ENCODE data around the gene TMEM95. TPM values are rescaled to one million over a fixed set of nuclear protein-coding genes. Genes with fewer than 3 reads are reported as not detected.

The TMEM95 gene
- polyA plus RNA-seq, 1 donor (not counting 4 experiments of a cell fraction or from before 2014, with no cell fraction given) = not detected

DNA sequence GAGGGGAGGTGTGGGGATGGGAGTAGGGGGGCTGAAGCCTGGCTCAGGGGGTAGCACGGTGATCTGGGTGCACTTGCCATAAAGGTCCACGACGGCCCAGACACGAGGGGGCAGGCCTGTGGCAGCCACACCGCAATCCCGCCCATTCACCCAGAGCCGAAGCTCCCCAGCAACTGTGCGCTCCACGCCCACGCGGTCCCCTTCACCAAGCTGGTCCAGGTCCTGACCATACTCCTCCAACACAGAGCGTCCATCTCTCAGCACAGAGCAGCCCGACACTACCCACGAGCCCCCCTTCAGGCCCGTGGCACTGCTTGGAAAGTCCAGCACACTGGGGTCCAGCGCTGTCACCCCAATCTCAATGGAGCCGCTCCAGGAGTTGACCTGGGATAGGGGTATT lies 27.5 kb upstream of the TMEM95 start:
- no peak for DNase-seq (ENCODE audit: low read depth, low spot score)
- H3K36me3 ChIP-seq (ENCODE audit: control insufficient read depth in 2 of 2, extremely low read depth in 1 of 2, insufficient read depth in 2 of 2, low read length in 2 of 2) = peaks cover 30 to 41% of the 10 kb centered on the region in 2 experiments

DNA sequence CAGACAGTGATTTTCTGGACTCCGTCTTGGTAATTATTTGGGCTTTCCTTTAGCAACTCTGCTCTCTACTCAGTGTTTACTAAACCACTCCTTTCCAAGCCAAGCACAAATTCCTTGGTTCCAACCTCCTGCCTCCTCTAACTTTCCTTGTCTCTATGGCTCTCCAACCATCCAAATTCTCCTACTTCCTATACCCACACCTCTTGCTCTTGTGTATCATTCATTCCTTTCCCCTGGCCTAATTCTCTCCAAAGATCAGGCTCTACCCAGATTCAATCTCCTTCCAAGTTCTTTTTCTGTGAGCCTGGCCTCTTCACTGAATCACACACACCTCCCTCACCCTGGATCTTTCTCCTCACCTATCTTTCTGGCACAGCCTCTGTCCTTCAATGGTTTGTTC lies 26.9 kb upstream of the TMEM95 start:
- dilution Hi-C loops (cut with MboI; ENCODE audit: extremely low pct_ligation_motif_present, low sequenced_read_pairs) = no loop called here
- no peak for DNase-seq (ENCODE audit: low read depth, low spot score)
- peak overlapping the region; percentile 91 for H3K9ac ChIP-seq (ENCODE audit: control insufficient read depth, extremely low read depth, insufficient read depth, low read length)

More for the DNA sequence above, 27.5 kb upstream of the TMEM95 start:
- Histone ChIP-seq H3K79me2 (ENCODE audit: control insufficient read depth, insufficient read depth, low read length) (peaks cover 17% of the 10 kb centered on the region), H3K4me1 (ENCODE audit: control insufficient read depth, extremely low read depth, insufficient read depth, low read length) (peaks cover 8% of the 10 kb centered on the region), H3K4me3 (ENCODE audit: control insufficient read depth in 2 of 3, extremely low read depth in 1 of 3, insufficient read depth in 2 of 3, low read depth in 1 of 3, low read length in 3 of 3) (no peak overlapping the region), H3K27ac (ENCODE audit: control insufficient read depth, insufficient read depth, low read length) (no peak overlapping the region), H2AFZ (ENCODE audit: control insufficient read depth, low read length) (no peak overlapping the region), H3K27me3 (ENCODE audit: control insufficient read depth, extremely low read depth, insufficient read depth, low read length) (no peaks in the 10 kb centered on the region), H3K9me1 (ENCODE audit: control insufficient read depth, extremely low read depth, insufficient read depth, low read length) (peaks cover 2% of the 10 kb centered on the region), H4K20me1 (ENCODE audit: control insufficient read depth, extremely low read depth, insufficient read depth, low read length) (no peaks in the 10 kb centered on the region), H3K9ac (ENCODE audit: control insufficient read depth, extremely low read depth, insufficient read depth, low read length) (no peak overlapping the region), H3K9me3 (ENCODE audit: control insufficient read depth, low read depth, low read length) (no peaks in the 10 kb centered on the region), H3K4me2 (ENCODE audit: control insufficient read depth, extremely low read depth, insufficient read depth, low read depth, low read length) (peak overlapping the region; percentile 91)
- dilution Hi-C loops (cut with MboI; ENCODE audit: extremely low pct_ligation_motif_present, low sequenced_read_pairs) = no loop called here
- no peak for TF ChIP-seq EZH2 (IDR thresholded peaks at IDR 0.05; ENCODE audit: low read length)
- TF ChIP-seq, protein P1, sequence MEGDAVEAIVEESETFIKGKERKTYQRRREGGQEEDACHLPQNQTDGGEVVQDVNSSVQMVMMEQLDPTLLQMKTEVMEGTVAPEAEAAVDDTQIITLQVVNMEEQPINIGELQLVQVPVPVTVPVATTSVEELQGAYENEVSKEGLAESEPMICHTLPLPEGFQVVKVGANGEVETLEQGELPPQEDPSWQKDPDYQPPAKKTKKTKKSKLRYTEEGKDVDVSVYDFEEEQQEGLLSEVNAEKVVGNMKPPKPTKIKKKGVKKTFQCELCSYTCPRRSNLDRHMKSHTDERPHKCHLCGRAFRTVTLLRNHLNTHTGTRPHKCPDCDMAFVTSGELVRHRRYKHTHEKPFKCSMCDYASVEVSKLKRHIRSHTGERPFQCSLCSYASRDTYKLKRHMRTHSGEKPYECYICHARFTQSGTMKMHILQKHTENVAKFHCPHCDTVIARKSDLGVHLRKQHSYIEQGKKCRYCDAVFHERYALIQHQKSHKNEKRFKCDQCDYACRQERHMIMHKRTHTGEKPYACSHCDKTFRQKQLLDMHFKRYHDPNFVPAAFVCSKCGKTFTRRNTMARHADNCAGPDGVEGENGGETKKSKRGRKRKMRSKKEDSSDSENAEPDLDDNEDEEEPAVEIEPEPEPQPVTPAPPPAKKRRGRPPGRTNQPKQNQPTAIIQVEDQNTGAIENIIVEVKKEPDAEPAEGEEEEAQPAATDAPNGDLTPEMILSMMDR (optimal IDR thresholded peaks at IDR 0.05 in 1 of 3, IDR thresholded peaks at IDR 0.05 in 1 of 3, conservative IDR thresholded peaks at IDR 0.05 in 1 of 3; ENCODE audit: extremely low read depth in 1 of 3, insufficient read depth in 2 of 3, low read length in 3 of 3) = no peak
- FAIRE-seq = no peak

More for the DNA sequence above, 26.9 kb upstream of the TMEM95 start:
- no peaks in the 10 kb centered on the region for H3K9me3 ChIP-seq (ENCODE audit: control insufficient read depth, low read depth, low read length)
- H3K4me2 ChIP-seq (ENCODE audit: control insufficient read depth, extremely low read depth, insufficient read depth, low read depth, low read length) = peak overlapping the region; percentile 91
- FAIRE-seq = no peak
- peaks cover 25 to 36% of the 10 kb centered on the region in 2 experiments for H3K36me3 ChIP-seq (ENCODE audit: control insufficient read depth in 2 of 2, extremely low read depth in 1 of 2, insufficient read depth in 2 of 2, low read length in 2 of 2)
- H3K9me1 ChIP-seq (ENCODE audit: control insufficient read depth, extremely low read depth, insufficient read depth, low read length) = peaks cover 2% of the 10 kb centered on the region
- TF ChIP-seq EZH2 (IDR thresholded peaks at IDR 0.05; ENCODE audit: low read length) = no peak
- TF ChIP-seq, protein P1 (optimal IDR thresholded peaks at IDR 0.05 in 1 of 3, IDR thresholded peaks at IDR 0.05 in 1 of 3, conservative IDR thresholded peaks at IDR 0.05 in 1 of 3; ENCODE audit: extremely low read depth in 1 of 3, insufficient read depth in 2 of 3, low read length in 3 of 3) = no peak
- peaks cover 17% of the 10 kb centered on the region for H3K79me2 ChIP-seq (ENCODE audit: control insufficient read depth, insufficient read depth, low read length)
- no peaks in the 10 kb centered on the region for H4K20me1 ChIP-seq (ENCODE audit: control insufficient read depth, extremely low read depth, insufficient read depth, low read length)
- H3K4me3 ChIP-seq (ENCODE audit: control insufficient read depth in 2 of 3, extremely low read depth in 1 of 3, insufficient read depth in 2 of 3, low read depth in 1 of 3, low read length in 3 of 3) = peak overlapping the region; percentile 85 to 95 (median 90)
- no peak overlapping the region for H3K27ac ChIP-seq (ENCODE audit: control insufficient read depth, insufficient read depth, low read length)
- H2AFZ ChIP-seq (ENCODE audit: control insufficient read depth, low read length) = no peak overlapping the region
- no peaks in the 10 kb centered on the region for H3K27me3 ChIP-seq (ENCODE audit: control insufficient read depth, extremely low read depth, insufficient read depth, low read length)
- H3K4me1 ChIP-seq (ENCODE audit: control insufficient read depth, extremely low read depth, insufficient read depth, low read length) = peaks cover 8% of the 10 kb centered on the region

Measured in keratinocyte (primary cell).